ENCODE data around the gene NOS3. TPM values are rescaled to one million over a fixed set of nuclear protein-coding genes. Genes with fewer than 3 reads are reported as not detected.

The NOS3 gene
- total RNA-seq, 4 donors from 2014 or later, result 6.6 to 50.1 (median 15.8) TPM

- no peaks in the 10 kb centered on the region for H3K36me3 ChIP-seq
- H3K9me3 ChIP-seq, result no peaks in the 10 kb centered on the region
- DNase-seq, result peak; percentile 75 to 77
- H3K27me3 ChIP-seq, result no peaks in the 10 kb centered on the region
- no peak for TF ChIP-seq POLR2A (IDR thresholded peaks at IDR 0.05)
- TF ChIP-seq, protein P1, sequence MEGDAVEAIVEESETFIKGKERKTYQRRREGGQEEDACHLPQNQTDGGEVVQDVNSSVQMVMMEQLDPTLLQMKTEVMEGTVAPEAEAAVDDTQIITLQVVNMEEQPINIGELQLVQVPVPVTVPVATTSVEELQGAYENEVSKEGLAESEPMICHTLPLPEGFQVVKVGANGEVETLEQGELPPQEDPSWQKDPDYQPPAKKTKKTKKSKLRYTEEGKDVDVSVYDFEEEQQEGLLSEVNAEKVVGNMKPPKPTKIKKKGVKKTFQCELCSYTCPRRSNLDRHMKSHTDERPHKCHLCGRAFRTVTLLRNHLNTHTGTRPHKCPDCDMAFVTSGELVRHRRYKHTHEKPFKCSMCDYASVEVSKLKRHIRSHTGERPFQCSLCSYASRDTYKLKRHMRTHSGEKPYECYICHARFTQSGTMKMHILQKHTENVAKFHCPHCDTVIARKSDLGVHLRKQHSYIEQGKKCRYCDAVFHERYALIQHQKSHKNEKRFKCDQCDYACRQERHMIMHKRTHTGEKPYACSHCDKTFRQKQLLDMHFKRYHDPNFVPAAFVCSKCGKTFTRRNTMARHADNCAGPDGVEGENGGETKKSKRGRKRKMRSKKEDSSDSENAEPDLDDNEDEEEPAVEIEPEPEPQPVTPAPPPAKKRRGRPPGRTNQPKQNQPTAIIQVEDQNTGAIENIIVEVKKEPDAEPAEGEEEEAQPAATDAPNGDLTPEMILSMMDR (IDR thresholded peaks at IDR 0.05), result no peak
- H3K4me3 ChIP-seq, result peak overlapping the region in 1 of 2 donors; percentile 24
- H3K27ac ChIP-seq, result peak overlapping the region; percentile 98 to 99
- peaks cover 0 to 24% of the 10 kb centered on the region in 2 donors for H3K4me1 ChIP-seq
- intact Hi-C loops (cut with DNase I; ENCODE audit: low total_unique reads), result no loop called here
These were observed 72.4 kb downstream of the NOS3 start for GRCh38 chr7:151063212-151063561.

Other genes starting within 250 kb of the NOS3 start
- 10 to 100 TPM; 10.2 to 34.1 (median 29.4) TPM for gene TMEM176B, start 190.7 kb upstream of the NOS3 start, total RNA-seq
- gene TMEM176A, start 190.2 kb upstream of the NOS3 start, total RNA-seq, result 10 to 100 TPM in 3 of 4 donors, 1 to 10 TPM in 1; 7.7 to 48.2 (median 17.0) TPM
- under 1 TPM in 3 of 4 donors, not detected in 1; 0.26 to 0.55 (median 0.29) TPM for gene AOC1, start 138.5 kb upstream of the NOS3 start, total RNA-seq
- gene KCNH2, start 12.7 kb upstream of the NOS3 start, total RNA-seq, result 10 to 100 TPM in 3 of 4 donors, 1 to 10 TPM in 1; 9.1 to 51.0 (median 22.8) TPM
- 1 to 10 TPM in 1 of 4 donors, under 1 TPM in 2, not detected in 1; 0.55 to 1.5 (median 0.76) TPM for gene ATG9B, start 33.5 kb downstream of the NOS3 start, total RNA-seq
- 10 to 100 TPM; 18.7 to 54.3 (median 26.0) TPM for gene ABCB8, start 37.4 kb downstream of the NOS3 start, total RNA-seq
- 10 to 100 TPM in 1 of 4 donors, 1 to 10 TPM in 2, not detected in 1; 1.0 to 16.8 (median 1.3) TPM for gene ASIC3, start 57.5 kb downstream of the NOS3 start, total RNA-seq
- 1 to 10 TPM in 3 of 4 donors, under 1 TPM in 1; 0.51 to 9.3 (median 2.7) TPM for gene CDK5, start 66.9 kb downstream of the NOS3 start, total RNA-seq
- gene SLC4A2, start 68.6 kb downstream of the NOS3 start, total RNA-seq, result 100 to 1,000 TPM in 2 of 4 donors, 10 to 100 TPM in 2; 37.4 to 177 (median 88.6) TPM
- 10 to 100 TPM; 37.1 to 84.9 (median 52.4) TPM for gene FASTK, start 89.8 kb downstream of the NOS3 start, total RNA-seq
- 10 to 100 TPM in 2 of 4 donors, 1 to 10 TPM in 2; 2.9 to 32.8 (median 8.6) TPM for gene TMUB1, start 92.5 kb downstream of the NOS3 start, total RNA-seq
- gene AGAP3, start 95.5 kb downstream of the NOS3 start, total RNA-seq, result 100 to 1,000 TPM in 1 of 4 donors, 10 to 100 TPM in 3; 28.2 to 174 (median 53.2) TPM
- gene GBX1, start 176.7 kb downstream of the NOS3 start, total RNA-seq, result under 1 TPM in 1 of 4 donors, not detected in 3; 0.41 TPM
- not detected for gene ASB10, start 196.2 kb downstream of the NOS3 start, total RNA-seq
- 1 to 10 TPM in 1 of 4 donors, not detected in 3; 4.4 TPM for gene H2BK1, start 219.5 kb downstream of the NOS3 start, total RNA-seq
- gene ABCF2, start 236.2 kb downstream of the NOS3 start, total RNA-seq, result 10 to 100 TPM in 3 of 4 donors, 1 to 10 TPM in 1; 6.8 to 39.2 (median 37.7) TPM
- 10 to 100 TPM; 18.5 to 32.6 (median 31.2) TPM for gene CHPF2, start 241.5 kb downstream of the NOS3 start, total RNA-seq

Data from uterus (tissue), 4 donors.